ENCODE results near the gene FABP7. TPM values are rescaled to one million over a fixed set of nuclear protein-coding genes. Genes with fewer than 3 reads are reported as not detected.

The FABP7 gene
- total and polyA plus RNA-seq, 2 experiments from 2014 or later: 6.6 to 15.7 TPM

DNA sequence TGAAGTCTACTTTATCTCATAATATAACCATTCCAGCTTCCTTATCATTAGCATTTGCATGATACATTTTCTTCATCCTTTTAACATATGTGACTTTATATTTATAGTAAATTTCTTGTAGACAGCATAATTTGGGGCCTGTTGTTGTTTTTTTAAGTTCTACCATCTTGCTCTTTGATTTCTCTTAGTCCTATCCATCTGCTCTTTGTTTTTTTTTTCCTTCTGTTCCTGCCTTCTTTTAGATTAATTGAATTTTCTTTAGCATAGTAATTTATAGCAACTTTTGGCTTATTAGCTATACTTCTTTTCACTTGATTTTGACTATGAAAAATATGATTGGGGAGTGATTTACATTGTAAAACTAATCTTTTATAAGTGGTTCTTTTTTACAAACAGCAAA lies 19.2 kb upstream of the FABP7 start (continued):
- TF ChIP-seq ZNF331 (CRISPR knock-in tag; IDR thresholded peaks at IDR 0.05; ENCODE audit: low read depth) (no peak), CREB1 (CRISPR knock-in tag; IDR thresholded peaks at IDR 0.05; ENCODE audit: low read depth) (no peak), EZH2 (IDR thresholded peaks at IDR 0.05; ENCODE audit: low read depth, unreplicated experiment) (no peak)

- Histone ChIP-seq H3K79me2 (replicated peaks; ENCODE audit: insufficient read depth) (no peaks in the 10 kb centered on the region), H3K27me3 (ENCODE audit: insufficient read depth) (peaks cover 3% of the 10 kb centered on the region; the same call in 1 of the 2 replicates), H3K4me1 (ENCODE audit: insufficient read depth) (no peaks in the 10 kb centered on the region), H2AFZ (no peak overlapping the region), H3K27ac (ENCODE audit: low read depth) (no peak overlapping the region), H3K36me3 (ENCODE audit: insufficient read depth) (no peaks in the 10 kb centered on the region), H3K9me2 (ENCODE audit: insufficient read depth) (no peaks in the 10 kb centered on the region), H3K4me3 (no peak overlapping the region), H3F3A (replicated peaks; ENCODE audit: low read depth) (no peaks in the 10 kb centered on the region), H4K20me1 (replicated peaks; ENCODE audit: insufficient read depth) (no peaks in the 10 kb centered on the region; the same call in 1 of the 2 replicates), H3K4me2 (no peak overlapping the region)
- Mint-ChIP-seq H3K36me3 (ENCODE audit: low read depth) (no peaks in the 10 kb centered on the region), H3K9me3 (no peaks in the 10 kb centered on the region), H3K4me3 (no peak overlapping the region), H3K4me1 (peaks cover 6% of the 10 kb centered on the region), H3K27me3 (ENCODE audit: insufficient read depth, low read depth, poor library complexity) (no peaks in the 10 kb centered on the region), H3K27ac (no peak overlapping the region)
- no peak for DNase-seq (ENCODE audit: low spot score)
- ATAC-seq: no peak
- TF ChIP-seq CREB1 (CRISPR knock-in tag; IDR thresholded peaks at IDR 0.05; ENCODE audit: low read depth): no peak
- TF ChIP-seq NANOG (IDR thresholded peaks at IDR 0.05; ENCODE audit: borderline replicate concordance): no peak
- no peak for TF ChIP-seq EZH2 (IDR thresholded peaks at IDR 0.05; ENCODE audit: low read depth, unreplicated experiment)
- no peak for TF ChIP-seq ZNF114 (CRISPR knock-in tag; IDR thresholded peaks at IDR 0.05)
- TF ChIP-seq, protein P1, sequence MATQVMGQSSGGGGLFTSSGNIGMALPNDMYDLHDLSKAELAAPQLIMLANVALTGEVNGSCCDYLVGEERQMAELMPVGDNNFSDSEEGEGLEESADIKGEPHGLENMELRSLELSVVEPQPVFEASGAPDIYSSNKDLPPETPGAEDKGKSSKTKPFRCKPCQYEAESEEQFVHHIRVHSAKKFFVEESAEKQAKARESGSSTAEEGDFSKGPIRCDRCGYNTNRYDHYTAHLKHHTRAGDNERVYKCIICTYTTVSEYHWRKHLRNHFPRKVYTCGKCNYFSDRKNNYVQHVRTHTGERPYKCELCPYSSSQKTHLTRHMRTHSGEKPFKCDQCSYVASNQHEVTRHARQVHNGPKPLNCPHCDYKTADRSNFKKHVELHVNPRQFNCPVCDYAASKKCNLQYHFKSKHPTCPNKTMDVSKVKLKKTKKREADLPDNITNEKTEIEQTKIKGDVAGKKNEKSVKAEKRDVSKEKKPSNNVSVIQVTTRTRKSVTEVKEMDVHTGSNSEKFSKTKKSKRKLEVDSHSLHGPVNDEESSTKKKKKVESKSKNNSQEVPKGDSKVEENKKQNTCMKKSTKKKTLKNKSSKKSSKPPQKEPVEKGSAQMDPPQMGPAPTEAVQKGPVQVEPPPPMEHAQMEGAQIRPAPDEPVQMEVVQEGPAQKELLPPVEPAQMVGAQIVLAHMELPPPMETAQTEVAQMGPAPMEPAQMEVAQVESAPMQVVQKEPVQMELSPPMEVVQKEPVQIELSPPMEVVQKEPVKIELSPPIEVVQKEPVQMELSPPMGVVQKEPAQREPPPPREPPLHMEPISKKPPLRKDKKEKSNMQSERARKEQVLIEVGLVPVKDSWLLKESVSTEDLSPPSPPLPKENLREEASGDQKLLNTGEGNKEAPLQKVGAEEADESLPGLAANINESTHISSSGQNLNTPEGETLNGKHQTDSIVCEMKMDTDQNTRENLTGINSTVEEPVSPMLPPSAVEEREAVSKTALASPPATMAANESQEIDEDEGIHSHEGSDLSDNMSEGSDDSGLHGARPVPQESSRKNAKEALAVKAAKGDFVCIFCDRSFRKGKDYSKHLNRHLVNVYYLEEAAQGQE (IDR thresholded peaks at IDR 0.05; ENCODE audit: unreplicated experiment): no peak
- TF ChIP-seq STAT1 (IDR thresholded peaks at IDR 0.05; ENCODE audit: unreplicated experiment): no peak
- TF ChIP-seq ZNF331 (CRISPR knock-in tag; IDR thresholded peaks at IDR 0.05; ENCODE audit: low read depth): no peak
- TF ChIP-seq POLR2AphosphoS5 (IDR thresholded peaks at IDR 0.05; ENCODE audit: low read depth): no peak
- TF ChIP-seq CTCF (conservative IDR thresholded peaks at IDR 0.05; ENCODE audit: low read depth in 2 of 2): no peak
- no peak for TF ChIP-seq EZH2phosphoT487 (IDR thresholded peaks at IDR 0.05; ENCODE audit: unreplicated experiment)
- TF ChIP-seq ETS1 (IDR thresholded peaks at IDR 0.05): no peak
- no peak for TF ChIP-seq JUNB (IDR thresholded peaks at IDR 0.05; ENCODE audit: unreplicated experiment)
- TF ChIP-seq, protein P2, sequence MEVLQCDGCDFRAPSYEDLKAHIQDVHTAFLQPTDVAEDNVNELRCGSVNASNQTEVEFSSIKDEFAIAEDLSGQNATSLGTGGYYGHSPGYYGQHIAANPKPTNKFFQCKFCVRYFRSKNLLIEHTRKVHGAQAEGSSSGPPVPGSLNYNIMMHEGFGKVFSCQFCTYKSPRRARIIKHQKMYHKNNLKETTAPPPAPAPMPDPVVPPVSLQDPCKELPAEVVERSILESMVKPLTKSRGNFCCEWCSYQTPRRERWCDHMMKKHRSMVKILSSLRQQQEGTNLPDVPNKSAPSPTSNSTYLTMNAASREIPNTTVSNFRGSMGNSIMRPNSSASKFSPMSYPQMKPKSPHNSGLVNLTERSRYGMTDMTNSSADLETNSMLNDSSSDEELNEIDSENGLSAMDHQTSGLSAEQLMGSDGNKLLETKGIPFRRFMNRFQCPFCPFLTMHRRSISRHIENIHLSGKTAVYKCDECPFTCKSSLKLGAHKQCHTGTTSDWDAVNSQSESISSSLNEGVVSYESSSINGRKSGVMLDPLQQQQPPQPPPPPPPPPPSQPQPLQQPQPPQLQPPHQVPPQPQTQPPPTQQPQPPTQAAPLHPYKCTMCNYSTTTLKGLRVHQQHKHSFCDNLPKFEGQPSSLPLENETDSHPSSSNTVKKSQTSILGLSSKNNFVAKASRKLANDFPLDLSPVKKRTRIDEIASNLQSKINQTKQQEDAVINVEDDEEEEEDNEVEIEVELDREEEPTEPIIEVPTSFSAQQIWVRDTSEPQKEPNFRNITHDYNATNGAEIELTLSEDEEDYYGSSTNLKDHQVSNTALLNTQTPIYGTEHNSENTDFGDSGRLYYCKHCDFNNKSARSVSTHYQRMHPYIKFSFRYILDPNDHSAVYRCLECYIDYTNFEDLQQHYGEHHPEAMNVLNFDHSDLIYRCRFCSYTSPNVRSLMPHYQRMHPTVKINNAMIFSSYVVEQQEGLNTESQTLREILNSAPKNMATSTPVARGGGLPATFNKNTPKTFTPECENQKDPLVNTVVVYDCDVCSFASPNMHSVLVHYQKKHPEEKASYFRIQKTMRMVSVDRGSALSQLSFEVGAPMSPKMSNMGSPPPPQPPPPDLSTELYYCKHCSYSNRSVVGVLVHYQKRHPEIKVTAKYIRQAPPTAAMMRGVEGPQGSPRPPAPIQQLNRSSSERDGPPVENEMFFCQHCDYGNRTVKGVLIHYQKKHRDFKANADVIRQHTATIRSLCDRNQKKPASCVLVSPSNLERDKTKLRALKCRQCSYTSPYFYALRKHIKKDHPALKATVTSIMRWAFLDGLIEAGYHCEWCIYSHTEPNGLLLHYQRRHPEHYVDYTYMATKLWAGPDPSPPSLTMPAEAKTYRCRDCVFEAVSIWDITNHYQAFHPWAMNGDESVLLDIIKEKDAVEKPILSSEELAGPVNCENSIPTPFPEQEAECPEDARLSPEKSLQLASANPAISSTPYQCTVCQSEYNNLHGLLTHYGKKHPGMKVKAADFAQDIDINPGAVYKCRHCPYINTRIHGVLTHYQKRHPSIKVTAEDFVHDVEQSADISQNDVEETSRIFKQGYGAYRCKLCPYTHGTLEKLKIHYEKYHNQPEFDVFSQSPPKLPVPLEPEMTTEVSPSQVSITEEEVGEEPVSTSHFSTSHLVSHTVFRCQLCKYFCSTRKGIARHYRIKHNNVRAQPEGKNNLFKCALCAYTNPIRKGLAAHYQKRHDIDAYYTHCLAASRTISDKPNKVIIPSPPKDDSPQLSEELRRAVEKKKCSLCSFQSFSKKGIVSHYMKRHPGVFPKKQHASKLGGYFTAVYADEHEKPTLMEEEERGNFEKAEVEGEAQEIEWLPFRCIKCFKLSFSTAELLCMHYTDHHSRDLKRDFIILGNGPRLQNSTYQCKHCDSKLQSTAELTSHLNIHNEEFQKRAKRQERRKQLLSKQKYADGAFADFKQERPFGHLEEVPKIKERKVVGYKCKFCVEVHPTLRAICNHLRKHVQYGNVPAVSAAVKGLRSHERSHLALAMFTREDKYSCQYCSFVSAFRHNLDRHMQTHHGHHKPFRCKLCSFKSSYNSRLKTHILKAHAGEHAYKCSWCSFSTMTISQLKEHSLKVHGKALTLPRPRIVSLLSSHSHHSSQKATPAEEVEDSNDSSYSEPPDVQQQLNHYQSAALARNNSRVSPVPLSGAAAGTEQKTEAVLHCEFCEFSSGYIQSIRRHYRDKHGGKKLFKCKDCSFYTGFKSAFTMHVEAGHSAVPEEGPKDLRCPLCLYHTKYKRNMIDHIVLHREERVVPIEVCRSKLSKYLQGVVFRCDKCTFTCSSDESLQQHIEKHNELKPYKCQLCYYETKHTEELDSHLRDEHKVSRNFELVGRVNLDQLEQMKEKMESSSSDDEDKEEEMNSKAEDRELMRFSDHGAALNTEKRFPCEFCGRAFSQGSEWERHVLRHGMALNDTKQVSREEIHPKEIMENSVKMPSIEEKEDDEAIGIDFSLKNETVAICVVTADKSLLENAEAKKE (CRISPR knock-in tag; IDR thresholded peaks at IDR 0.05): no peak
Observed at GRCh38 chr6:122766256-122766655, 13.3 kb upstream of the FABP7 start.

All from GM23338 (cell line).